Skeletal muscle satellite cell (primary cell): ENCODE data around the gene RILPL1.
"Not testable (repeated sequence)": the region's sequence is repeated elsewhere in the genome, so short reads cannot be mapped to it uniquely, and the experiment has no call there.

ENCODE experiments used
- H3K27me3 ChIP-seq: 2 replicates; pipeline ENCODE4 v1.7.0; 2013; ENCODE audit warnings: low read length; ENCODE audit not compliant: control insufficient read depth, insufficient read depth
- H3K36me3 ChIP-seq: 2 replicates; pipeline ENCODE4 v1.7.0; 2013; ENCODE audit warnings: mild to moderate bottlenecking, control low read depth, low read length; ENCODE audit not compliant: insufficient read depth
- H3K4me1 ChIP-seq: 2 replicates; pipeline ENCODE4 v1.7.0; 2013; ENCODE audit warnings: low read length; ENCODE audit not compliant: control insufficient read depth, insufficient read depth
- H3K4me2 ChIP-seq: 2 replicates; pipeline ENCODE4 v1.7.0; 2013; ENCODE audit warnings: mild to moderate bottlenecking, low read length
- H3K4me3 ChIP-seq: 2 replicates; pipeline ENCODE4 v1.7.0; 2013; ENCODE audit warnings: low read length
- H3K9ac ChIP-seq: 2 replicates; pipeline ENCODE4 v1.7.0; 2013; ENCODE audit warnings: mild to moderate bottlenecking, low read depth, low read length, moderate library complexity
- H3K9me3 ChIP-seq: replicated peaks from 2 replicates; pipeline ENCODE4 v1.7.0; 2013; ENCODE audit warnings: mild to moderate bottlenecking, control low read depth, low read length

Gene RILPL1

DNA sequence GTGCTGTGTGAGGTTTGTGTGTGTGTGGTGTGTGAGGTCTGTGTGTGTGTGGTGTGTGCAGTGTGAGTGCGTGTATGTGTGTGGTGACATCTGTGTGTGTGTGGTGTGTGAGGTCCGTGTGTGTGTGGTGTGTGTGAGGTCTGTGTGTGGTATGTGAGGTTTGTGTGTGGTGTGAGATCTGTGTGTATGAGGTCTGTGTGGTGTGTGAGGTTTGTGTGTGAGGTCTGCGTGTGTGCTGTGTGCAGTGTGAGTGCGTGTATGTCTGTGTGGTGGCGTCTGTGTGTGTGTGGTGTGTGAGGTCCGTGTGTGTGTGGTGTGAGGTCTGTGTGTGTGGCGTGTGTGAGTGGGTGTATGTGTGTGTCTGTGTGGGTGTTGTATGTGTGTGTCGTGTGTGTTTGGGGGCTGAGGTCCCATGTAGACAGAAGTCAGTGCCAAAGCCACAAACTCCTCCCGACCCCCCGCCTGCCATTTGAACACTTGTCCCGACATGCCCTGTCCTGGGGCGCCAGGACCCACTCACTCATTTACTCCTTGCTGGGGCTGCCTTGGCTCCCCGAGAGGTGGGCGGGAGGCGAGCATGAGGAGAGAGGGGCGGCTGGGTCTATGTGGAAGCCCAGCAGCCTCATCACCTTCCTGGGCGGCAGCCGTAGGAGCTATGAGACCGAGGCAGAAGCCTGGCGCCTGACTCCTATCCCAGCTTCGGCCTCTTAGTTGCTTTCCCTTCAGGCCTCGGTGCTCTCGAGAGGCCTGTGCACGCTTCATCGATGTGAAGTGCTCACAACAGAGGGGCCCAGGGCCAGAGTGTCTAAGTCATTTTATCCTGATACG, 20.5 kb downstream of the RILPL1 start:
- no peaks in the 10 kb centered on the region for H3K27me3 ChIP-seq
- no peaks in the 10 kb centered on the region for H3K9me3 ChIP-seq
- peaks cover 43% of the 10 kb centered on the region for H3K36me3 ChIP-seq
- H3K4me2 ChIP-seq = no peak overlapping the region
- no peak overlapping the region for H3K9ac ChIP-seq
- H3K4me1 ChIP-seq = no peaks in the 10 kb centered on the region
- no peak overlapping the region for H3K4me3 ChIP-seq

DNA sequence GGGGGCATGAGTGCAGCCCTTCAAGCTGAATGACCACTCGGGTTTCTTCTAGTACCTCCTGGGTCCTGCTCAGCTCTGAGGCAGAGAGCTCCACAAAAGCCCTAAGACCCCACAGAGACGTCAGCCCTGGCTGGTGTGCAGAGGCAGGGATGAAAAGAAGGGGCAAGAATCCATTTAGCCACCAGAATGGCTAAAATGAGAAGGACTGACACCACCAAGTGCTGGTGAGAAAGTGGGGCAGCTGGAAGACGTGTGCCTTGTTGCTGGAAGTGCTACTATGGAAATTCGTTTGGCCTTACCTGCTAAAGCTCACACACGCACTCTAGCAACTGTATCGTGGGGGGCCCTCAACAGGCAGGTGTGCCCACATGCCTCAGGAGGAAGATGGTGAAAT, 26.7 kb downstream of the RILPL1 start:
- Histone ChIP-seq H3K27me3 (no peaks in the 10 kb centered on the region), H3K4me3 (no peak overlapping the region), H3K4me1 (no peaks in the 10 kb centered on the region), H3K36me3 (peaks cover 21% of the 10 kb centered on the region), H3K9ac (no peak overlapping the region), H3K9me3 (no peaks in the 10 kb centered on the region), H3K4me2 (no peak overlapping the region)

DNA sequence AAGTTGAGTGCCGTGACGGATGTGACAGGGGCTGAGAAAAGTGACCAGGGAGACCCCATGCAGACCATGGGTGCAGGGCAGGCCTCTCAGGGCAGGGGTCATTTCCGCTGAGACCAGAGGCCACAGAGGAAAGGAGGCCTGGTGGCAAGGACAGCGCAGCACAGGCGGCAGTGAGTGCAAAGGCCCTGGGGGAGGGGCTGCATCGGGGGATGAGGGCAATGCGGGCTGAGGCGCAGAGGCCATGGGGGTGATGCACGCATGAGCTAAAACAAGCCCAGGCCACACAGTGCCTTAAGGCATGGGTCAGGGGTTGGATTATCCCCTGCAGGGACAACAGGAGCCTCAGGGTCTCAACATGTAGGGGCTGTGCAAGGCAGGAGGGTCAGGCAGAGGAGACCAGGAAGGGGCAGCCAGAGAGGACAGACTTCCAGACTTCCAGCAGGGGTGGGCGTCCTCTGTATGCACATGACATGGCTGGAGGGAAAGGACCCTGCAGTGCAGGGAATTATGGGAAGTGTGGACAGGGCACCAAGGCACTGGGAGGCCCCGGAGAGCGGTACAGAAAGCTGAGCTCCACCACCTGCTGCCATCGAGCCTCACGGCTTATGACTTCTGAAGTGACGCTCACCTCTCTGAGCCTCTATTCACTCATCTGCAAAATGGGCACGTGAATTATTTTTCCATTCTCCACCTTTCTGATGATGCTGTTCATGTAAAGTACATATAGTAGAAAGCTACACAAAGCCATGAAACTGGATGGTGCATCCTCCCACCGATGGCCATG, 27.3 kb downstream of the RILPL1 start:
- no peaks in the 10 kb centered on the region for H3K27me3 ChIP-seq
- no peak overlapping the region for H3K4me2 ChIP-seq
- no peak overlapping the region for H3K9ac ChIP-seq
- H3K4me1 ChIP-seq = no peaks in the 10 kb centered on the region
- no peak overlapping the region for H3K4me3 ChIP-seq
- H3K36me3 ChIP-seq = peaks cover 18% of the 10 kb centered on the region
- H3K9me3 ChIP-seq = no peaks in the 10 kb centered on the region

DNA sequence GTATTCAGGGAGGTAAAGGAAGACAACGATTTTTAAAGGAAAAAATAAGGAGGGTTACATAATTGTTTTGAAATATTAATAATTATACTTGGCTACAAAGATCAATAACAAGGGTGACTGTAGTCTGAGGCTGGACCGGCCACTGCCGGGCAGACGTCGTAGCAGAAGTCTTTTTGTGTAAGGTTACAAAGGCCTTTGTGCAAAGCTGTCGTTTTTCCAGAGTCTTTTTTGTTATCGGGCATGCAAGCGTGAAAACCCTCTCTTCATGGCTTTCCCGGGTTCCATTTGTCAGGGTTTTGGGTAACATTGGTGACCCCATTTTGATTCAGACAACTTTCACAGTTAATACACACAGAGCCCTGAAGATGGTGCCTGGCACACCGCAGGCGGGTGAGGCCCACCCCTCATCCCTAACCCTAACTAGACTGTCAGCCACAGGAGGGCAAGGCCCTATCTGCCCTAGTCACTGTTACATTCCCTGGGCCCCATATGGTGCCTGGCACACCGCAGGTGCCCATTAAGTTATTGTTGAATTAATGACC, 31.3 kb downstream of the RILPL1 start:
- H3K4me1 ChIP-seq = no peaks in the 10 kb centered on the region
- no peak overlapping the region for H3K9ac ChIP-seq
- H3K27me3 ChIP-seq = no peaks in the 10 kb centered on the region
- no peaks in the 10 kb centered on the region for H3K9me3 ChIP-seq
- H3K4me2 ChIP-seq = no peak overlapping the region
- no peak overlapping the region for H3K4me3 ChIP-seq
- peaks cover 25% of the 10 kb centered on the region for H3K36me3 ChIP-seq

DNA sequence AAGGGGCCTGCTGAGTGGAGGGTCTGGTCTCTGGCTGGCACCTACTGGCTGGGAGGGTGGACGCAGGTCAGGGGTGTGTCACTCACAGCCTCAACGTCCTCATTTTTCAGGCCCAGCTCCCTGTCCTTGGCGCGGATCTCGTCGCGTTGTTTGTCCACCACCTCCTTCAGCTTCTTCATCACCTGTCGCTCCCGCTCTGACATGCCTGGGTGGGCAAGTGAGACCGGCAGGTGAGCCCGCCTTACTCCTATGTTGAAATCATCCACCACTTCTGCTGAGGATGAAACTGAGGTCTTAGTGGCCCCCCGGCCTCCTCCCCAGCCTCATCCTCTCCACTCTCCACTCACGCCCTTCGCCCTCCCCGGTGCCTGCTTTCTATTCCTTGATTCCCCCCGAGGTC, 34.2 kb downstream of the RILPL1 start:
- no peaks in the 10 kb centered on the region for H3K27me3 ChIP-seq
- H3K36me3 ChIP-seq = peaks cover 17% of the 10 kb centered on the region
- H3K9me3 ChIP-seq = no peaks in the 10 kb centered on the region
- H3K9ac ChIP-seq = no peak overlapping the region
- no peak overlapping the region for H3K4me2 ChIP-seq
- H3K4me1 ChIP-seq = peaks cover 3% of the 10 kb centered on the region
- H3K4me3 ChIP-seq = no peak overlapping the region

DNA sequence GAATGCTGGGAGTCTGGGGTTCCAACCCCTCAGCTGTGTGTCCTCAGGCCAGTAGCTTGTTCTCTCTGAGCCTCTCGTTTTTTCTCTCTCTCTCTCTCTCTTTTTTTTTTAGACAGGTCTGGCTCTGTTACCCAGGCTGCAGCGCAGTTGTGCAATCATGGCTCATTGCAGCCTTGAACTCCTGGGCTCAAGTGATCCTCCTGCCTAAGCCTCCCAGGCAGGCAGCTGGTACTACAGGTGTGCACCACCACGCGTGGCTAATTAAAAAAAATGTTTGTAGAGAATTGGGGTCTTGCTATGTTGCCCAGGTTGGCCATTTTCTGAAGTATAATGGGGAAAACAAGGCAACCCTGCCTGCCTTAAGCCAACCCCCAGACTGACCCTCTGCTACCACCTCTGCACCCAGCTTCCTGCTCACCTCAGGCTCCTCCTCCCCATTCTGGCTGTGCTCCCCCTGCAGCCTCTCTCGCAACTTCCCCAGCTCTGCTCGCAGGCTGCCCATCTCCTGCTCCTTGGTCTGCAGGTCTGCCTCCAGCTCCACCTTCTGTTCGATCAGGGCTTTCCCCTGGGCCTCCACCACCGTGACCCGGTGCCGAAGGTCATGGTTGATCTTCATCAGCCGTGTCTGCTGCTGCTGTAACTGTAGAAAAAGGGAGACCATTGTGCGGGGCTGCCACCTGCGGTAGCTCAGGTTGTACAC, 35.2 kb downstream of the RILPL1 start:
- Histone ChIP-seq H3K9ac (no peak overlapping the region), H3K4me3 (no peak overlapping the region), H3K4me2 (no peak overlapping the region), H3K4me1 (peaks cover 3% of the 10 kb centered on the region), H3K36me3 (peaks cover 17% of the 10 kb centered on the region), H3K9me3 (no peaks in the 10 kb centered on the region), H3K27me3 (no peaks in the 10 kb centered on the region)

DNA sequence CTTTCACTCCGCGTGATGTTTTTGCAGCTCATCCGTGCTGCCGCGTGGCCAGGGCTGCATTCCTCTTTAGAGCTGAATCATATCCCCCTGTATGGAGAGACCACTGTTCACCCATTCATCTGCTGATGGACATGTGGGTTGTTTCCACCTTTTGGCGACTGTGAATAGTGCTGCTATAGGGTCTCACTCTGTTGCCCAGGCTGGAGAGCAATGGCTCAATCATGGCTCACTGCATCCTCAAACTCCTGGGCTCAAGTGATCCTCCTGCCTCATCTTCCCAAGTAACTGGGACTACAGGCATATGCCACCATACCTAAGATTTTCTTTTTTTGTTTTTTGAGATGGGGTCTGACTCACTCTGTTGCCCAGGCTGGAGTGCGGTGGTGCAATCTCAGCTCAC, 36.5 kb downstream of the RILPL1 start:
- H3K9me3 ChIP-seq = no peaks in the 10 kb centered on the region
- no peak overlapping the region for H3K4me3 ChIP-seq
- no peaks in the 10 kb centered on the region for H3K27me3 ChIP-seq
- no peak overlapping the region for H3K4me2 ChIP-seq
- H3K9ac ChIP-seq = no peak overlapping the region
- peaks cover 3% of the 10 kb centered on the region for H3K4me1 ChIP-seq
- peaks cover 19% of the 10 kb centered on the region for H3K36me3 ChIP-seq

DNA sequence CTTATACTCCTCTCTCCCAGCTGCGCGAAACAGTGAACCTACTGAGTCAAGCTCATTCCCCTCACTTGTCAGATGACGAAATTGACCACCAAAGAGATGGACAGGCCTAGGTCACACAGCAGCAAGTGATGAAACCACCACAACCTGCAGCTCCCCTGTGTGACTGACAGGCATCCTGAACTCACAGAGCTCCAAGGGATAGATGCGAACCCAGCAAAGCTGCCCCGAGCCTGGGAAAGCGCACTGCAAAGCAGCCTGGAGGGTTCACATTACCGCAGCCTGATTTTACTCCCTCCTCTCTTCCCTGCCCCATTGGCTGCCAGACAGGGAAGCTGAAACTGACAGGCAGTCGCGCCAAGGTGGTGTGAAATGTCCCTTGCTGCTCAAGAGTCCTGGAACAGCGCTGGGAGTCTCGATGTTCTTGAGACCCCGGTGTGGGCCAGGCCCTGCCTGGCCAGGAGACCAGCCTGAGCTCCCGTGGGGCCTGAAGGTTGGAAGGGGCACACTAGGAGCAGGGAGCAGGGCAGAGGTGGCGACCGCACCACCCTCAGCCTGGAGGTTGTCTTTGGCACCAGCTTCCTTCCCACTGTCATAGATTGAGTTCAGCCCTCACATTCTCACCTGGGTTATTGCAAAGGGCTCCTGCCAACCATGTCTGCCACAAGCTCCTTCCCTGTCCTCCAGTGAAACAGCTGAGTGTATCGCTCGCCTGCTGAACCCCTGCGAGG, 39.2 kb downstream of the RILPL1 start:
- no peaks in the 10 kb centered on the region for H3K9me3 ChIP-seq
- no peak overlapping the region for H3K9ac ChIP-seq
- H3K4me1 ChIP-seq = peaks cover 3% of the 10 kb centered on the region
- no peaks in the 10 kb centered on the region for H3K27me3 ChIP-seq
- H3K4me2 ChIP-seq = no peak overlapping the region
- H3K36me3 ChIP-seq = peaks cover 19% of the 10 kb centered on the region
- H3K4me3 ChIP-seq = no peak overlapping the region

DNA sequence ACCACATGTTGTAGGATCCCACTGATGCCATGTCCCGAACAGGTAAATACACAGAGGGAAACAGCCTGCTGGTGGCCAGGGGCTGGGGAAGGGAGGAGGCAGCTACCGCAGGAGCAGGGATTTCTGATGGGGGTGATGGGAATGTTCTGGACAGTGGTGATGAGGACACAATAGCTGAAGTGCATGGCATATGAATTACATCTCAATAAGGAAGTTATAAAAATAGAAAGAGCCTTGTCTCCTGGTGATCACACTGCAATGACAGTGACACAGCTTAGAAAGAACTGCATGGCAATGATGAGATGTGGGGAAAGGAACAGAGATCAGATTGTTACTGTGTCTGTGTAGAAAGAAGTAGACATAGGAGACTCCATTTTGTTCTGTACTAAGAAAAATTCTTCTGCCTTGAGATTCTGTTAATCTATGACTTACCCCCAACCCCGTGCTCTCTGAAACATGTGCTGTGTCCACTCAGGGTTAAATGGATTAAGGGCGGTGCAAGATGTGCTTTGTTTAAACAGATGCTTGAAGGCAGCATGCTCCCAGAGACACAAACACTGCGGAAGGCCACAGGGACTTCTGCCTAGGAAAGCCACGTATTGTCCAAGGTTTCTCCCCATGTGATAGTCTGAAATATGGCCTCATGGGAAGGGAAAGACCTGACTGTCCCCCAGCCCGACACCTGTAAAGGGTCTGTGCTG, 41.0 kb downstream of the RILPL1 start:
- H3K9me3 ChIP-seq, H3K4me2 ChIP-seq, H3K27me3 ChIP-seq: not testable (repeated sequence)

DNA sequence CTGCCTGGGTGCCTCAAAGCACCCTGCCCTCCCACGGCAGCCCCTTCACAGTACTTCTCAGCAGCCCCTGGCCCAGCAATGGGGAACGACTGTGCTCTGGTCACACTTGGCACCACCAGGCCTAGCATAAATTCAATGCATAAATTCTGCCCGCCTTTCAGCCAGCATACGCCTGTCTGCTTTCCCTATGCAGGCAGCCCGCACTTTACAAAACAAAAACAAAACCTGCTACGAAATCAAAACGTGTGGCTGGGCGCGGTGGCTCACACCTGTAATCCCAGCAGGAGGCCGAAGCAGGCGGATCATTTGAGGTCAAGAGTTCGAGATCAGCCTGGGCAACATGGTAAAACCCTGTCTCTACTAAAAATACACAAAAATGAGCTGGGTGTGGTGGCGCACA, 42.0 kb downstream of the RILPL1 start:
- H3K4me3 ChIP-seq = no peak overlapping the region
- H3K4me2 ChIP-seq = no peak overlapping the region

More for the DNA sequence above, 41.0 kb downstream of the RILPL1 start:
- not testable (repeated sequence) for H3K4me1 ChIP-seq, H3K9ac ChIP-seq, H3K4me3 ChIP-seq, H3K36me3 ChIP-seq

More for the DNA sequence above, 42.0 kb downstream of the RILPL1 start:
- Histone ChIP-seq H3K9ac (no peak overlapping the region), H3K36me3 (peaks cover 4% of the 10 kb centered on the region), H3K27me3 (no peaks in the 10 kb centered on the region), H3K4me1 (peaks cover 3% of the 10 kb centered on the region), H3K9me3 (no peaks in the 10 kb centered on the region)
